Neural progenitor cell (in vitro differentiated cells): Measurements from ENCODE around the gene GMDS.

ENCODE experiments used
- CTCF ChIP-seq: fragments of 200-600 bp; sonication (generic); IDR thresholded peaks from 2 replicates; pipeline ENCODE4 v1.5.1; 2017; ENCODE audit warnings: antibody characterized with exemption, mild to moderate bottlenecking
- EZH2 ChIP-seq: fragments of 200-600 bp; sonication (generic); IDR thresholded peaks from 2 replicates; pipeline ENCODE4 v1.6.1; 2017; ENCODE audit warnings: antibody characterized with exemption, mild to moderate bottlenecking, moderate library complexity
- EZH2phosphoT487 ChIP-seq: fragments of 200-600 bp; sonication (generic); IDR thresholded peaks from 2 replicates; pipeline ENCODE4 v1.6.1; 2017; ENCODE audit warnings: antibody characterized with exemption

GRCh38 chr6:1663511-1663910, 581.9 kb downstream of the GMDS start:
- TF ChIP-seq EZH2 (no peak), CTCF (no peak), EZH2phosphoT487 (no peak)
